BE2C (cell line): ENCODE measurements around the gene PGAP6.
A peak's percentile ranks its signal among the peaks of the same experiment; 100 is the strongest.
"Not testable (repeated sequence)": the region's sequence is repeated elsewhere in the genome, so short reads cannot be mapped to it uniquely, and the experiment has no call there.

Source experiments
- DNase-seq: peaks from one replicate; pipeline ENCODE4 v3.0.0-alpha.2; 2020
- H3K27me3 ChIP-seq: fragments of 250-450 bp; sonication (Bioruptor Pico); 2 replicates; pipeline ENCODE4 v1.5.1; 2020; ENCODE audit warnings: mild to moderate bottlenecking
- H3K36me3 ChIP-seq: fragments of 250-450 bp; sonication (Bioruptor Pico); 2 replicates; pipeline ENCODE4 v1.5.1; 2020; ENCODE audit warnings: mild to moderate bottlenecking
- H3K4me1 ChIP-seq: fragments of 250-450 bp; sonication (Bioruptor Pico); 2 replicates; pipeline ENCODE4 v1.5.1; 2020
- H3K4me3 ChIP-seq: 2 replicates; pipeline ENCODE4 v1.5.1; 2011; ENCODE audit warnings: low read depth, low read length
- H3K9me3 ChIP-seq: fragments of 250-450 bp; sonication (Bioruptor Pico); 2 replicates; pipeline ENCODE4 v1.5.1; 2020
- TF ChIP-seq, protein P1 (sequence below): IDR thresholded peaks from 2 replicates; pipeline ENCODE4 v1.5.1; 2012; ENCODE audit warnings: mild to moderate bottlenecking, low read depth, low read length

The PGAP6 gene

DNA sequence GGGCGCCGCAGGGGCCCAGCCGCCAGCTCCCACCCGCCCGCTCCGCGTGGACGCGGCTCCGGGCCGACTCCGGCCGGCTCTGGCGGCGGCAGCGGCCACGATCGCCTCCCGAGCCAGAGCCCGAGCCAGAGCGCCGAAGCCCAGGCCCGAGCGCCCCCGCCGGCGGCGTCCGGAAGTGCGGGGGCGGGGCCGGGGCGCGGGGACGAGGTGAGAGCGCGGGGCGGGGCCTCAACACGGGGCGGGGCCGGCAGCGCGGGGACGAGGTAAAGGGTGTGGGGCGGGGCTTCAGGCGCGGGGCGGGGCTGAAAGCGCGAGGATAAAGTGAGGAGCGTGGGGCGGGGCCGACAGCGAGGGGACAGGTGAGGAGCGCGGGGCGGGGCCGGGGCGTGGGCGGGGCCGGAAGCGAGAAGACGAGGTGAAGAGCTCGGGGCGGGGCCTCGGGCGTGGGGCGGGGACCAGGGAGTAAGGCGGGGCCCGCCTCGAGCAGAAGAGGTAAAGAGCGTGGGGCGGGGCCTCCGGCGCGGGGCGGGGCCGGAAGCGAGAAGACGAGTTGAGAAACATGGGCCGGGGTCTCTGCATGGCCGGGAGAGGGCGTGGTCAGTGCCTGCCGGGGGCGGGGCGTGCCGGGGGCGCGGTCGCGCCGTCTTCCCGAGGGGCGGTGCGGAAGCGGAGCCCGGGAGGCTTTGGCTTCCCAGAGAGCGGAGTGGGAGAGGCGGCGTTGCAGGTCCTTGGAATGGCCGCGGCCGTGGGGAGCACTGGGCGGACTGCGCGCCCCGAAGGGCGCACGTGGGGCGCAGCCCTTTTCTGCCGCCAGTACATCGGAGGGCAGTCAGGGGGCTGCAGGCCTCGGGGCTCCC lies 29.0 kb downstream of the PGAP6 start, which contains the start of gene AXIN1:
AXIN1 (minus strand) TSS at position 177 of the 857 bp plus-strand sequence. CDS start 5,698 bp downstream, outside the sequence.
- TF ChIP-seq, protein P1, sequence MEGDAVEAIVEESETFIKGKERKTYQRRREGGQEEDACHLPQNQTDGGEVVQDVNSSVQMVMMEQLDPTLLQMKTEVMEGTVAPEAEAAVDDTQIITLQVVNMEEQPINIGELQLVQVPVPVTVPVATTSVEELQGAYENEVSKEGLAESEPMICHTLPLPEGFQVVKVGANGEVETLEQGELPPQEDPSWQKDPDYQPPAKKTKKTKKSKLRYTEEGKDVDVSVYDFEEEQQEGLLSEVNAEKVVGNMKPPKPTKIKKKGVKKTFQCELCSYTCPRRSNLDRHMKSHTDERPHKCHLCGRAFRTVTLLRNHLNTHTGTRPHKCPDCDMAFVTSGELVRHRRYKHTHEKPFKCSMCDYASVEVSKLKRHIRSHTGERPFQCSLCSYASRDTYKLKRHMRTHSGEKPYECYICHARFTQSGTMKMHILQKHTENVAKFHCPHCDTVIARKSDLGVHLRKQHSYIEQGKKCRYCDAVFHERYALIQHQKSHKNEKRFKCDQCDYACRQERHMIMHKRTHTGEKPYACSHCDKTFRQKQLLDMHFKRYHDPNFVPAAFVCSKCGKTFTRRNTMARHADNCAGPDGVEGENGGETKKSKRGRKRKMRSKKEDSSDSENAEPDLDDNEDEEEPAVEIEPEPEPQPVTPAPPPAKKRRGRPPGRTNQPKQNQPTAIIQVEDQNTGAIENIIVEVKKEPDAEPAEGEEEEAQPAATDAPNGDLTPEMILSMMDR: peak; percentile 23; the same call in 1 of the 2 replicates
- no peaks in the 10 kb centered on the region for H3K9me3 ChIP-seq
- no peaks in the 10 kb centered on the region for H3K27me3 ChIP-seq
- peaks cover 6% of the 10 kb centered on the region for H3K36me3 ChIP-seq
- DNase-seq: peak; percentile 100
- H3K4me1 ChIP-seq: no peaks in the 10 kb centered on the region
- H3K4me3 ChIP-seq: peak within 1 kb of the TSS; percentile 53

DNA sequence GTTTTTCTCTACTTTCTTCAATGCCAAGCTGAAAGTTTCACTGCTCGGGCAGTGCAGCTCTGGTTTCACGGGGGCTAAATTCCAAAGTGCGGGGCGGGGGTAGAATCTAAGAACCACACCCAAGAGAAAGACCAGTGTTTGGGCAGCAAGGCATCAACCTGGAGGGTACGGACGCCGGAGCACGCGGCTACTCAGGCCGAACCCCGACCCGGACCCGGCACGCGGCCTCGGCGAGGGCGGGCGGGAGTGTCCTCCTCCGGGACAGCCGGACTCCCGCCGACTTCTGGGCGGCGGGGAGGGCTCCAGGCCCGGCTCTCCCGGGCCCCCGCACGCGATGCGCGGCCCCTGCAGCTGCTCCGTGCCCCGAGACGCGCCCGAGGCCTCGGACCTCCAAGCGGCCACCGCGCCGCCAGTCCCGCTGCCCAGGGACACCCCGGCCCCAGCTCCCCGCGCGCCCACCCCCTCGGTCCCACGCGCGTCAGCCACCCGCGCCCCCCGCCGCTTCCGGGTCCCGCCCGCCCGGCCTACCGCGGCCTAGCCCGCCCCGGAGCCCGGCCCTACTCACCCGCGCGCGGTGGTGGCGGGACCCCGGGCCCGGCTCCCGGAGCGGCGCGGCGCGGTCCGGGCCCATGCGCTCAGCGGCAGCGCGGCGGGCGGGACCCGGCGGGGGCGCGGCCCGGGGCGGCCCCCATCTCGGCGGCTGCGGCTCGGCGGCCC lies 29.8 kb downstream of the PGAP6 start:
- Histone ChIP-seq H3K36me3 (peaks cover 6% of the 10 kb centered on the region), H3K4me1 (no peaks in the 10 kb centered on the region), H3K4me3 (peak overlapping the region; percentile 53), H3K9me3 (no peaks in the 10 kb centered on the region), H3K27me3 (no peaks in the 10 kb centered on the region)
- DNase-seq: no peak
- TF ChIP-seq, protein P1: no peak

DNA sequence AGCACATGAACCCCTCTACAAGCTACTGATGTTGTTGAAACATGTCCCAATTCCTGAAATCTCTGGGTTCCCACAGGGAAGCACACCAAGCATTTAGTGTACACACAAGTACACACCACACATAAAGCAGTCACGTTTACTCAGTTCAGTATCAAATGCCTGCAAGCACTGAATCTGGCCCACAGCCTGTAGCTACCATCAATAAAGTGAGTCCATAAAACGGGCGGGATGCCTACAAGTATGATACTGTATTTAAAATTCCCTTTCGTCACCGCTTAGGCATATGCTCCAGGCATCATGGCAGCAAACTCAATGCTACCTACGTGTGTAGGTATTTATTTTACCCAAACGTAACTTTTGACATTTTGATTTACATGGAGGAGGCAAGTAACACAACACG lies 31.6 kb downstream of the PGAP6 start:
- no peak for DNase-seq
- Histone ChIP-seq H3K4me3 (no peak overlapping the region), H3K27me3 (no peaks in the 10 kb centered on the region), H3K36me3 (peaks cover 13% of the 10 kb centered on the region), H3K4me1 (no peaks in the 10 kb centered on the region), H3K9me3 (no peaks in the 10 kb centered on the region)
- TF ChIP-seq, protein P1: no peak

DNA sequence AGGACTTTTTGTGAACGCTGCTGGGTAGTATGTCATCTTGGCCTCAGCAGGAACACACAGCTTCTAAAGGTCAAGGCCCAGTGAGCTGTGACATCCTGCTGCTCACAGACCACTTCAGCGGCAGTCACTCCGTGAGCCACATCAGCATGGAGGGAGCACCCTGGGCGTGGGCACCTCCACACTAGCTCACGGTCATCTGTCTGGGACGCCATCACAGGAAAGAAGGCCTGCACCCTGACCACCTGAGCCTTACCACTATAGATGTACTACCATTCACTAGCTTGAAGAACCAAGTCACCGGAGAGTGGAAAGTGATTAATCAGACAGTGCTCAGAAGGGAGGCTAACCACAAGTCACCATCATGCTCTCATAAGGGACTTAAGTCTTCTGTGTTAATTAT lies 32.6 kb downstream of the PGAP6 start:
- H3K27me3 ChIP-seq: no peaks in the 10 kb centered on the region
- no peaks in the 10 kb centered on the region for H3K4me1 ChIP-seq
- no peak overlapping the region for H3K4me3 ChIP-seq
- peaks cover 17% of the 10 kb centered on the region for H3K36me3 ChIP-seq
- TF ChIP-seq, protein P1: no peak
- H3K9me3 ChIP-seq: no peaks in the 10 kb centered on the region
- no peak for DNase-seq

DNA sequence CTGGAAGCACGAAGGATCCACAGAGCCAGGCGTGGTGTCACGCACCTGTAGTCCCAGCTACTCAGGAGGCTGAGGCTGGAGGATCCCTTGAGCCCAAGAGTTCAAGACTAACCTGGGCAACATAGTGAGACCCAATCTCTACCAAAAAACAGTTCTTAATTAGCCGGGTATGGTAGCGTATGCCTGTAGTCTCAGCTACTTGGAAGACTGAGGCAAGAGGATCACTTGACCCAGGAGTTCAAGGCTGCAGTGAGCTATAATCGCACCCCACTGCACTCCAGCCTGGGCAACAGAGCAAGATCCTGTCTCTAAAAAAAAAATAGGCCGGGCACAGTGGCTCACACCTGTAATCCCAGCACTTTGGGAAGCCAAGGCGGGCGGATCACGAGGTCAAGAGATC lies 33.3 kb downstream of the PGAP6 start:
- peaks cover 17% of the 10 kb centered on the region for H3K36me3 ChIP-seq
- H3K4me3 ChIP-seq, H3K4me1 ChIP-seq, H3K27me3 ChIP-seq, DNase-seq, H3K9me3 ChIP-seq: not testable (repeated sequence)

DNA sequence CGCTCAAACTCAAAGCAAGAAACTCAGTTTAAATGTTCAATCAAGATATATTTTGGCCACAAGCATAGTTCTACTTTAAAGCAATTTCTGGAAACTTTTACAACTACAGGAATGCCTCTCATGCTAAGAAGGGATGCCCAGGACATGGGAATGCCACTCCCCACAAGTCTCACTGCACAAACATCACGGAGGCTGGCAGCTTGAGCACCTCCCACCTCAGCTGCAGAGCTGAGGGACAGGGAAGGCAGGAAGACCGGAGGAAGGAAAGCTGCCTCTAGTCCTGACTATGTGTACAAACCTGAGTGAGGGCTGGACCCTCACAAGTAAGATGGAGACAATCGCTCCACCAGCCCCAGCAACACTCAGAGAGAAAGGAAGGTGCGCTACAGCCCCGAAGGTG lies 34.6 kb downstream of the PGAP6 start:
- no peak for DNase-seq
- Histone ChIP-seq H3K27me3 (no peaks in the 10 kb centered on the region), H3K36me3 (peaks cover 24% of the 10 kb centered on the region), H3K4me3 (no peak overlapping the region), H3K4me1 (no peaks in the 10 kb centered on the region), H3K9me3 (no peaks in the 10 kb centered on the region)
- TF ChIP-seq, protein P1: no peak
